Breast epithelium (tissue), 3 donors: ENCODE results near the gene CYFIP1.

ENCODE experiments used
- CTCF ChIP-seq, 3 donors: fragments of 450-650 bp; IDR thresholded peaks; one replicate each; pipeline ENCODE4 v1.5.1; 2016 to 2017; ENCODE audit warnings: antibody characterized with exemption in 3 of 3, mild to moderate bottlenecking in 3 of 3, moderate library complexity in 3 of 3
- POLR2A ChIP-seq: fragments of 450-650 bp; IDR thresholded peaks from one replicate; pipeline ENCODE4 v1.6.1; 2016; ENCODE audit warnings: antibody characterized with exemption, mild to moderate bottlenecking, moderate library complexity

- TF ChIP-seq POLR2A (no peak), CTCF (IDR thresholded peaks at IDR 0.05) (no peak)
Measured at GRCh38 chr15:22919171-22919570, 61.0 kb downstream of the CYFIP1 start.
